Hepatocyte (in vitro differentiated cells): ENCODE results near the gene SVIL. TPM values are rescaled to one million over a fixed set of nuclear protein-coding genes. Genes with fewer than 3 reads are reported as not detected.
A peak's percentile ranks its signal among the peaks of the same experiment; 100 is the strongest.

Experiments
- DNase-seq: peaks from one replicate; pipeline ENCODE4 v3.0.0-alpha.2; 2016; ENCODE audit warnings: low spot score
- H2AFZ ChIP-seq: fragments of 200-600 bp; sonication (generic); 2 replicates; pipeline ENCODE4 v1.6.0; 2016; ENCODE audit warnings: antibody characterized with exemption, mild to moderate bottlenecking
- H3K27ac ChIP-seq: fragments of 200-600 bp; sonication (generic); 2 replicates; pipeline ENCODE4 v1.5.1; 2016; ENCODE audit warnings: mild to moderate bottlenecking
- H3K27me3 ChIP-seq: fragments of 200-600 bp; sonication (generic); 2 replicates; pipeline ENCODE4 v1.6.1; 2016
- H3K36me3 ChIP-seq: fragments of 200-600 bp; sonication (generic); replicated peaks from 2 replicates; pipeline ENCODE4 v1.5.1; 2016; ENCODE audit warnings: low read depth; ENCODE audit not compliant: insufficient read depth
- H3K4me1 ChIP-seq: fragments of 200-600 bp; sonication (generic); 2 replicates; pipeline ENCODE4 v1.5.1; 2016; ENCODE audit warnings: mild to moderate bottlenecking, moderate library complexity; ENCODE audit not compliant: insufficient read depth
- H3K4me2 ChIP-seq: fragments of 200-600 bp; sonication (generic); 2 replicates; pipeline ENCODE4 v1.6.0; 2016
- H3K4me3 ChIP-seq: fragments of 200-600 bp; sonication (generic); 2 replicates; pipeline ENCODE4 v1.5.1; 2016; ENCODE audit warnings: mild to moderate bottlenecking
- H3K79me2 ChIP-seq: fragments of 200-600 bp; sonication (generic); 2 replicates; pipeline ENCODE4 v1.6.0; 2017; ENCODE audit warnings: mild to moderate bottlenecking
- H3K9me2 ChIP-seq: fragments of 200-600 bp; sonication (generic); replicated peaks from 2 replicates; pipeline ENCODE4 v1.6.0; 2017; ENCODE audit warnings: mild to moderate bottlenecking; ENCODE audit not compliant: insufficient read depth
- H3K9me3 ChIP-seq: fragments of 200-600 bp; sonication (generic); 2 replicates; pipeline ENCODE4 v1.5.1; 2016; ENCODE audit warnings: low read depth, mild to moderate bottlenecking
- H4K20me1 ChIP-seq: fragments of 200-600 bp; sonication (generic); 2 replicates; pipeline ENCODE4 v1.6.0; 2016; ENCODE audit warnings: mild to moderate bottlenecking; ENCODE audit not compliant: insufficient read depth, poor library complexity, severe bottlenecking
- EZH2 ChIP-seq: fragments of 200-600 bp; sonication (generic); IDR thresholded peaks from 2 replicates; pipeline ENCODE4 v1.6.1; 2016; ENCODE audit warnings: antibody characterized with exemption, mild to moderate bottlenecking, borderline replicate concordance
- EZH2phosphoT487 ChIP-seq: fragments of 200-600 bp; sonication (generic); IDR thresholded peaks from one replicate; pipeline ENCODE4 v1.6.1; 2018; ENCODE audit warnings: antibody characterized with exemption, mild to moderate bottlenecking, low read depth, moderate library complexity; ENCODE audit not compliant: unreplicated experiment, severe bottlenecking
- WGBS: methylation state at CpG from one replicate; pipeline ENCODE4 v1.1.6; 2016; ENCODE audit warnings: low lambda C conversion rate; ENCODE audit errors: missing lambda C conversion rate; 5-methylcytosine and 5-hydroxymethylcytosine counted together
- polyA plus RNA-seq: library from polyadenylated mRNA; unstranded; fragments of >200 nt; fragmentation: Nextera tagmentation; extraction: Ambion mirVana; gene quantifications from 2 replicates; pipeline ENCODE4 v1.2.1, GENCODE V29; 2016
- total RNA-seq: library from RNA; depleted of rRNA; stranded (reverse); fragments of >200 nt; gene quantifications from 2 replicates; pipeline ENCODE4 v1.2.3, GENCODE V29; 2014
- TF ChIP-seq, protein P1 (sequence below): fragments of 200-600 bp; sonication (generic); IDR thresholded peaks from 2 replicates; pipeline ENCODE4 v1.5.1; 2016; ENCODE audit warnings: antibody characterized with exemption, mild to moderate bottlenecking; ENCODE audit not compliant: poor library complexity

SVIL gene
- total and polyA plus RNA-seq, 2 experiments from 2014 or later, result 24.3 to 36.5 TPM

DNA sequence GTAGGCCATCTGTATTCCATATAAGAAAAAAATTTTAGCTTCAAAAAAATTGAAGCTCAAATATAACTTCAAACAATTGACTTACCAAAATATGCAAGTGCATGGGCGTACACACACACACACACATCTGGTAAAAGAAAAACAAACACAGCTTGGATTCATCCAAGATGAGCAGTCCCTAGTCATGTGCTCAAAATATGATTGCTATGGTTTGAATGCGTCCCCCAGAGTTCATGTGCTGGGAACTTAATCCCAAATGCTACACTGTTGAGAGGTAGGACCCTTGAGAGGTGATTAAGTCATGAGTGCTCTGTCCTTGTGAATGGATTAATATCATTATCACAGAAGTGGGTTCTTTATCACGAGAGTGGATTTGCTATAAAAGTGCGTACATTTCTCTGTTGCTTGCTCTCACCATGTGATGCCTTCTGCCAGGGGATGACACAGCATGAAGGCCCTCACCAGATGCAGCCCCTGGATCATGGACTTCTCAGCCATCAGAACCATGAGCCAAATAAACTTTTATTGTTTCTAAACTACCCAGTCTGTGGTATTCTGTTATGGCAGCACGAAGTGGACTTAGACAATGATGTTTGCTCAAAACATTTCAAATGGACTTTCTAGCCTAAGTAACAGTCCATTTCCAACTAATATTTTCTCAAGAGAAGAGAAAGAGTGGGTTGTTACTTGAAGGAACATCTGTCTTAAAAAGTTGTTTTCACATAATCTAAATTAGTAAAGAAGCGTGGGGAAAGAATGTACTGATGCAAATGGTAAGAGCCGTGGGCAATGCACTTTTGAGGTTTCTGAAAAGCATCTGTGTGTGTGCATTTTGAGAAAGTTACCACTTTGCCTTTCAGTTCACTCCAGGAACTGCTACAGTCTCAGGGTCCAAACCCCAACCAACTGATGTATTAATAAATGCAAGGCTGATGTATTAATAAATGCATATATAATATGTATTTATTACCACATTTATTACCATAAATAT is 15.1 kb upstream of the SVIL start:
- Histone ChIP-seq H3K9me3 (no peaks in the 10 kb centered on the region), H3K9me2 (no peaks in the 10 kb centered on the region), H3K4me3 (no peak overlapping the region), H3K36me3 (no peaks in the 10 kb centered on the region), H3K79me2 (peaks cover 35% of the 10 kb centered on the region), H2AFZ (no peak overlapping the region), H3K27me3 (no peaks in the 10 kb centered on the region), H3K4me1 (peaks cover 46% of the 10 kb centered on the region), H3K4me2 (no peak overlapping the region), H3K27ac (no peak overlapping the region), H4K20me1 (no peaks in the 10 kb centered on the region)
- DNase-seq, result no peak
- TF ChIP-seq EZH2, result no peak
- TF ChIP-seq, protein P1, sequence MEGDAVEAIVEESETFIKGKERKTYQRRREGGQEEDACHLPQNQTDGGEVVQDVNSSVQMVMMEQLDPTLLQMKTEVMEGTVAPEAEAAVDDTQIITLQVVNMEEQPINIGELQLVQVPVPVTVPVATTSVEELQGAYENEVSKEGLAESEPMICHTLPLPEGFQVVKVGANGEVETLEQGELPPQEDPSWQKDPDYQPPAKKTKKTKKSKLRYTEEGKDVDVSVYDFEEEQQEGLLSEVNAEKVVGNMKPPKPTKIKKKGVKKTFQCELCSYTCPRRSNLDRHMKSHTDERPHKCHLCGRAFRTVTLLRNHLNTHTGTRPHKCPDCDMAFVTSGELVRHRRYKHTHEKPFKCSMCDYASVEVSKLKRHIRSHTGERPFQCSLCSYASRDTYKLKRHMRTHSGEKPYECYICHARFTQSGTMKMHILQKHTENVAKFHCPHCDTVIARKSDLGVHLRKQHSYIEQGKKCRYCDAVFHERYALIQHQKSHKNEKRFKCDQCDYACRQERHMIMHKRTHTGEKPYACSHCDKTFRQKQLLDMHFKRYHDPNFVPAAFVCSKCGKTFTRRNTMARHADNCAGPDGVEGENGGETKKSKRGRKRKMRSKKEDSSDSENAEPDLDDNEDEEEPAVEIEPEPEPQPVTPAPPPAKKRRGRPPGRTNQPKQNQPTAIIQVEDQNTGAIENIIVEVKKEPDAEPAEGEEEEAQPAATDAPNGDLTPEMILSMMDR, result no peak
- no peak for TF ChIP-seq EZH2phosphoT487
- WGBS, result 86% methylated on average over 7 of the region's 7 CpGs

DNA sequence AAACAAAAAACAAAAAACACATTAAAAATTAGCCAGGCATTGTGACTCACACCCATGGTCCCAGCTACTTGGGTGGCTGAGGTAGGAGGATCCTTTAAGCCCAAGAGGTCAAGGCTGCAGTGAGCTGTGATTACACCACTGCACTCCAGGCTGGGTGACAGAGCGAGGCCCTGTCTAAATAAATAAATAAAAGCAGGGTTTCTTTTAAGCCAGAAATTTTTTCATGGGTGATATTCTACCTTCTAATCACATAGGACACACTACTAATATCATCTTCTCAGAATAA is 14.2 kb upstream of the SVIL start:
- H3K27me3 ChIP-seq, result no peaks in the 10 kb centered on the region
- H3K9me2 ChIP-seq, result no peaks in the 10 kb centered on the region
- no peak for DNase-seq
- H4K20me1 ChIP-seq, result no peaks in the 10 kb centered on the region
- H3K4me2 ChIP-seq, result peak overlapping the region; percentile 54
- no peaks in the 10 kb centered on the region for H3K9me3 ChIP-seq
- no peak overlapping the region for H2AFZ ChIP-seq
- peaks cover 46% of the 10 kb centered on the region for H3K4me1 ChIP-seq
- TF ChIP-seq EZH2 (no peak), EZH2phosphoT487 (no peak)
- TF ChIP-seq, protein P1, result no peak
- peaks cover 44% of the 10 kb centered on the region for H3K79me2 ChIP-seq
- no peak overlapping the region for H3K4me3 ChIP-seq
- peak overlapping the region; percentile 81 for H3K27ac ChIP-seq
- no peaks in the 10 kb centered on the region for H3K36me3 ChIP-seq
- 67% methylated on average over 1 of the region's 1 CpG for WGBS

DNA sequence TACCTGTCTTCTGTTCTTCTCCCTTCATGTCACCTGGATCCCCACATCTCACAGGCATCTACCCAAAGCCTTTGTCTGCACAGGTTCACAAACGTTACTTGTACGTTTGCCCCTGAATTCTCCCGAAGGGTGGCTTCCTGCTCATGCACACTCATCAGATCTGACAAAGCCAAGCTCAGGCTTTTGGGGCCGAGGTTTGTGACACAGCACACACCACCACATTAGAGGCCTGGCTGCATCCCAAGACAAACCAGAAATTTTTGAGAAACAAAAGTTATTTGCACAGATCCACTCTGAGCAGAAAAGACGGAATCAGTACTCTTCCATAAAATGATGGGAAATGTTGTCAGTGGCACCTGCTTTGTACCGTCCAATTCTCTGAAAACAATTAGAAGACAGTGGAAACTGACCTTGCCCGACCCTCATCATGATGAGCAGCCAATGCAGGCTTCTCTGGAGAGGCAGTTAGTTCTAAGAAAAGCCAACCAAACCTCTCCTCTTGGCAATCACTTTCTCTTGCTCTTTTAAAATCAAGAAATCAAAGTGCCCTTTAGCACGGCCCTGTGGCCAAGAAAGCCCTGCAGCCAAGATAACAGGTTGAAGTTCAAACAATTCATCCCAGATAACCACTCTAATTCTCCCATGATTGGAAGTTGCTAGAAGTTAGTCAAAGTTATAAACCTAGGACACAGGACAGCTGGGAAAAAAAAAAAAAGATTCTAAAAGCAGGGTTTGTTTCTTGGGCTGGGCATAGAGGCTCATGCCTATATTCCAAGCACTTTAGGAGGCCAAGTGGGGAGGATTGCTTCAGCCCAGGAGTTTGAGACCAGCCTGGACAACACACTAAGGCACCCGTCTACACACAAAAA is 13.6 kb upstream of the SVIL start:
- no peak for DNase-seq
- H3K4me3 ChIP-seq, result no peak overlapping the region

More for the DNA sequence above, 13.6 kb upstream of the SVIL start:
- H3K9me2 ChIP-seq, result no peaks in the 10 kb centered on the region
- no peaks in the 10 kb centered on the region for H3K9me3 ChIP-seq
- 49% methylated on average over 9 of the region's 9 CpGs for WGBS
- no peak overlapping the region for H2AFZ ChIP-seq
- H3K4me2 ChIP-seq, result peak overlapping the region; percentile 54
- peaks cover 50% of the 10 kb centered on the region for H3K79me2 ChIP-seq
- no peak for TF ChIP-seq EZH2phosphoT487
- TF ChIP-seq, protein P1, result no peak
- no peak for TF ChIP-seq EZH2
- no peaks in the 10 kb centered on the region for H3K27me3 ChIP-seq
- H3K36me3 ChIP-seq, result no peaks in the 10 kb centered on the region
- peak overlapping the region; percentile 81 for H3K27ac ChIP-seq
- peaks cover 46% of the 10 kb centered on the region for H3K4me1 ChIP-seq
- H4K20me1 ChIP-seq, result no peaks in the 10 kb centered on the region
